Measurements from ENCODE around the gene ATP2B1. TPM values are rescaled to one million over a fixed set of nuclear protein-coding genes. Genes with fewer than 3 reads are reported as not detected.

The ATP2B1 gene
- total RNA-seq, 1 donor from 2014 or later = 61.2 TPM

DNA sequence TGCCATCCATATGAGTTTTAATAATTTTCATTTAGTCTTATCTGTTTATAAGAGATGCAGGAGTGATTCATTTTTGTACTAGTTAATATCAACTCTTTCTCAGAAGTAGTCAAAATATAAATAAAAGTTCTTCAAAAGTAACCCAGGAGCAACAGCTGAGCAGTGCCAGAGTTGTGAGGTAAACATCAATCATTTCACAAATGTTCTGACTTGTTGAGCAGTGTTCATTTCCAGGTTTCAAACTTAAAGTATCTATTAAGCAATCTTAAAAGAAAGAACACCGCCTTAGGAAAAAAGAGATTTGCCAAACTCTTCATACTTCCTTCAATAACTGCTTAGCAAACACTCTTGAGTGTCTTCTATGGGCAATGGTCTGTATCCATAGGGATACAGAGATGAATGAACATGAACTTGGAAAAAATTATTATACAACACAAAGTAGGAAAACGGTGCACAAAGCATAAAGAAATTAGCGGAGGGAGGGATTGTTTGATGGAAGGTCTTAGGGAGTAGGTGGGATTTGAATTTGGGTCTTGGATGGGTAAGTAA, 140.9 kb downstream of the ATP2B1 start:
- TF ChIP-seq, protein P1, sequence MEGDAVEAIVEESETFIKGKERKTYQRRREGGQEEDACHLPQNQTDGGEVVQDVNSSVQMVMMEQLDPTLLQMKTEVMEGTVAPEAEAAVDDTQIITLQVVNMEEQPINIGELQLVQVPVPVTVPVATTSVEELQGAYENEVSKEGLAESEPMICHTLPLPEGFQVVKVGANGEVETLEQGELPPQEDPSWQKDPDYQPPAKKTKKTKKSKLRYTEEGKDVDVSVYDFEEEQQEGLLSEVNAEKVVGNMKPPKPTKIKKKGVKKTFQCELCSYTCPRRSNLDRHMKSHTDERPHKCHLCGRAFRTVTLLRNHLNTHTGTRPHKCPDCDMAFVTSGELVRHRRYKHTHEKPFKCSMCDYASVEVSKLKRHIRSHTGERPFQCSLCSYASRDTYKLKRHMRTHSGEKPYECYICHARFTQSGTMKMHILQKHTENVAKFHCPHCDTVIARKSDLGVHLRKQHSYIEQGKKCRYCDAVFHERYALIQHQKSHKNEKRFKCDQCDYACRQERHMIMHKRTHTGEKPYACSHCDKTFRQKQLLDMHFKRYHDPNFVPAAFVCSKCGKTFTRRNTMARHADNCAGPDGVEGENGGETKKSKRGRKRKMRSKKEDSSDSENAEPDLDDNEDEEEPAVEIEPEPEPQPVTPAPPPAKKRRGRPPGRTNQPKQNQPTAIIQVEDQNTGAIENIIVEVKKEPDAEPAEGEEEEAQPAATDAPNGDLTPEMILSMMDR (IDR thresholded peaks at IDR 0.05; ENCODE audit: partially characterized antibody, unreplicated experiment) = no peak
- Mint-ChIP-seq H3K27me3 (ENCODE audit: unreplicated experiment) (no peaks in the 10 kb centered on the region), H3K36me3 (ENCODE audit: unreplicated experiment) (no peaks in the 10 kb centered on the region), H3K9me3 (ENCODE audit: unreplicated experiment) (no peaks in the 10 kb centered on the region), H3K4me3 (ENCODE audit: unreplicated experiment) (no peak overlapping the region), H3K4me1 (ENCODE audit: low read depth, unreplicated experiment) (no peaks in the 10 kb centered on the region), H3K27ac (ENCODE audit: unreplicated experiment) (no peak overlapping the region)
- DNase-seq = no peak

DNA sequence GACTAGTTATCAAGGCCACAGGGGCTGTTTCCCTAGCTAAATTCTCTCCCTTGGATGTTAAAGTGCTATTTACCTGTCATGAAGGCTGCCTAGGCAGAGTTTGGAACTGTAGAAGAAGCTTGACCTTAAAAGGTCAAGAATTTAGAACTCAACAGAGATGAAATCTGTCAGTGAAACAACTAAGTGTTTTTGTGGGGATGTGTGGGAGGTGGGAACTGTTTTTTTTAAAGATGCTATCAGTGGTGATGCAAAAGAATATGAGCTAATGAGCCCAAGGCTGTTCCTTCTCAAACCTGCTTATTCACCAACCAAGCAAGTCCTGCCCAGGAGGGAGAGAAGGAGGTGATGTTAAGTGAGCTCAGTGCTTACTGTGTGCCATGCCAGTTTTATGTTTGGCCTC, 142.0 kb downstream of the ATP2B1 start:
- no peaks in the 10 kb centered on the region for H3K36me3 Mint-ChIP-seq (ENCODE audit: unreplicated experiment)
- no peaks in the 10 kb centered on the region for H3K4me1 Mint-ChIP-seq (ENCODE audit: low read depth, unreplicated experiment)
- no peaks in the 10 kb centered on the region for H3K9me3 Mint-ChIP-seq (ENCODE audit: unreplicated experiment)
- DNase-seq = no peak
- TF ChIP-seq, protein P1 (IDR thresholded peaks at IDR 0.05; ENCODE audit: partially characterized antibody, unreplicated experiment) = no peak
- H3K27me3 Mint-ChIP-seq (ENCODE audit: unreplicated experiment) = no peaks in the 10 kb centered on the region
- no peak overlapping the region for H3K27ac Mint-ChIP-seq (ENCODE audit: unreplicated experiment)
- H3K4me3 Mint-ChIP-seq (ENCODE audit: unreplicated experiment) = no peak overlapping the region

DNA sequence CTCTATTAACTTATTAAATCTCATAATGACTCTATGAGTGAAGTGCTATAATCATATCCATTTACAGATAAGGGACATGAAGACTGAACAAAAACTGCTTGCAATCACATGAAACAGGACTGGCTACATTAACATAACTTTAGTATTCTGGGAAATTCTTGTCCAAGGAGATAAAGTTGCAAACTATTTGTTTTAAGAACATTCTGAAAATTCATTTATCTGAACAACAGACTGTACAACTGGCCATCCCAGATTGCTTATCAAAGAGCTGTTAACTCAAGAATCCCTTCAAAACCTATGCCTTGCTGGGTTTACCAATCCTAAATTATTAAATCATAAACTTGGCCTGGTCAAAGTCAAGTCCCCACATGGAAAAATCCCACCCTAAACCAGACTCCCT, 143.6 kb downstream of the ATP2B1 start:
- no peaks in the 10 kb centered on the region for H3K36me3 Mint-ChIP-seq (ENCODE audit: unreplicated experiment)
- DNase-seq = no peak
- no peak overlapping the region for H3K27ac Mint-ChIP-seq (ENCODE audit: unreplicated experiment)
- TF ChIP-seq, protein P1 (IDR thresholded peaks at IDR 0.05; ENCODE audit: partially characterized antibody, unreplicated experiment) = no peak
- no peaks in the 10 kb centered on the region for H3K9me3 Mint-ChIP-seq (ENCODE audit: unreplicated experiment)
- H3K27me3 Mint-ChIP-seq (ENCODE audit: unreplicated experiment) = no peaks in the 10 kb centered on the region
- H3K4me3 Mint-ChIP-seq (ENCODE audit: unreplicated experiment) = no peak overlapping the region
- no peaks in the 10 kb centered on the region for H3K4me1 Mint-ChIP-seq (ENCODE audit: low read depth, unreplicated experiment)

DNA sequence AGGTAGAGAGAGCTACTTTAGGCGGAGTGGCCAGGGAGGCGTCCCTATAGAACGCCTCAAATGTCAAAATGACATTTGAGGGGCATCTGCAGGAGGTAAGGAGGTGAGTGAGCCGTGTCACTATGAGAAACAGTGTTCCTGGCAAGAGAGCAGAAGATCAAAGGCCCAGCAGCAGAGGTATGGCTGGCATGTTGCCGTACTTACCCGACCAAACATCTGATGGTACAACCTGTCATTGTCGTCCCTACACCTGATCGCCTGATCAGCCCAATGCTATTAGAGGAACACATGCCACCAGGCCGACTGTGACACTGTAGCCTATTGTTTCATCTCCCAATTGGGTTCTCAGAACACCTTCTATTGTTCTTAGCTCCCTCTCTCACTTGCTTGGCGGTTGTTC, 148.9 kb downstream of the ATP2B1 start:
- Mint-ChIP-seq H3K9me3 (ENCODE audit: unreplicated experiment) (no peaks in the 10 kb centered on the region), H3K27ac (ENCODE audit: unreplicated experiment) (no peak overlapping the region), H3K4me1 (ENCODE audit: low read depth, unreplicated experiment) (no peaks in the 10 kb centered on the region), H3K36me3 (ENCODE audit: unreplicated experiment) (peaks cover 4% of the 10 kb centered on the region), H3K4me3 (ENCODE audit: unreplicated experiment) (no peak overlapping the region), H3K27me3 (ENCODE audit: unreplicated experiment) (no peaks in the 10 kb centered on the region)
- DNase-seq = no peak
- TF ChIP-seq, protein P1 (IDR thresholded peaks at IDR 0.05; ENCODE audit: partially characterized antibody, unreplicated experiment) = no peak

DNA sequence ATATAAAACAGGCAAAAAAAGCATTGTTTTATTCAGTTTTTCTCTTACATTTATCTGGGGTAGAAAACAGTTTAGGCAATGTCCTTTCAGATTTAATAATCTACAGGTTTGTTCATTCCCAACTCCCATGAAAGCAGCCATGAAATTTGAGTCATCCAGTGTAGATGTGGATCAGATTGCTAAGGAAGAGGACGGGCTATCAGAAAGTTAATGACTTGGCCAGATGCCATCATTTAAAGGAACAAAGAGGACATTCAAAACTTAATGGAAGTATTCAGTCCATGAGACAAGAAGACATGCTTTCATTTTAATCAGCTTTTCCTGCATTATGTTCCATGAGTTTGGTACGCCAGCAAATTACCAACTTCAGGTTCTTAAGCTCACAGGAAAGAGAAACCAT, 151.7 kb downstream of the ATP2B1 start:
- no peaks in the 10 kb centered on the region for H3K27me3 Mint-ChIP-seq (ENCODE audit: unreplicated experiment)
- H3K27ac Mint-ChIP-seq (ENCODE audit: unreplicated experiment) = no peak overlapping the region
- no peak overlapping the region for H3K4me3 Mint-ChIP-seq (ENCODE audit: unreplicated experiment)
- peaks cover 4% of the 10 kb centered on the region for H3K36me3 Mint-ChIP-seq (ENCODE audit: unreplicated experiment)
- DNase-seq = no peak
- H3K9me3 Mint-ChIP-seq (ENCODE audit: unreplicated experiment) = no peaks in the 10 kb centered on the region
- TF ChIP-seq, protein P1 (IDR thresholded peaks at IDR 0.05; ENCODE audit: partially characterized antibody, unreplicated experiment) = no peak
- H3K4me1 Mint-ChIP-seq (ENCODE audit: low read depth, unreplicated experiment) = no peaks in the 10 kb centered on the region
